ENCODE measurements around the gene CREB3L2. TPM values are rescaled to one million over a fixed set of nuclear protein-coding genes. Genes with fewer than 3 reads are reported as not detected.

CREB3L2 gene
- total and polyA plus RNA-seq, 5 donors = 10.7 to 75.1 (median 37.8) TPM

DNA sequence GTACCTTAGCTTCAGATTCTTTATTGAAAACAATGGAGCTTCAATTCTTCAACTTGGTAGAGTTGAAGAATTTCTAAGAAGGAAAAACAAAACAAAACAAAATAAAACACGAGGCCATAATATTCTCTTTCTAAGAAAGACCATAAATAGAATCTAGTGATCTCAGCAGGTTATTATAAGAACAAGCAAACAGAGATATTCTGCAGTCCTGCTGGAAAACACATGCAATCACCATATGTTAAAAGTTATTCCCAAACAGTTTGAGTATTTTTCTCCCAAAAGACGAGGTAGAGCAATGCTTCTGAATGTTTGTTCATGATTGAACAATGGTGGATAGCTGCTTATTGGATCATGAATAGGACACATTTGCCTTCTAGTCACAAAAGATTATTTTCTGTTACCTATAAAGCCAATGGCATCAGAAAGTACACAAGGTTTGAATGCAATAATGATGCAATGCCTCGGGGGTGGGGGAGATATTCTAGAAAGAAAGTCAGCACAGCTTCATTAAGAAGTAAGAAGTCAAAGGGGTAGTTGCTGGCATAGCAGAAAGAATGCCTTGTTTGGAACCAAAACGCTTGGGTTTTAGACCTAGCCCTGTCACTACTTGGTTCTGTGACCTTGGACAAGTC lies 59.3 kb downstream of the CREB3L2 start:
- Histone ChIP-seq H3K4me3 (ENCODE audit: low read length) (no peak overlapping the region), H3K27me3 (ENCODE audit: control insufficient read depth, insufficient read depth) (no peaks in the 10 kb centered on the region), H3K9me3 (ENCODE audit: control insufficient read depth, low read length) (no peaks in the 10 kb centered on the region), H3K4me1 (ENCODE audit: control insufficient read depth, insufficient read depth, low read length) (peaks cover 12% of the 10 kb centered on the region), H3K27ac (ENCODE audit: low read length) (peak overlapping the region; percentile 63)
- WGBS = 47% methylated on average over 4 of the region's 4 CpGs
- intact Hi-C loops (cut with DNase I) = loop anchor here in 1 of 4 donors (10.0 kb wide), 1 partner anchor 52 kb away; no protein-coding TSS in a partner anchor
- DNase-seq (no peak), ATAC-seq (no peak)

DNA sequence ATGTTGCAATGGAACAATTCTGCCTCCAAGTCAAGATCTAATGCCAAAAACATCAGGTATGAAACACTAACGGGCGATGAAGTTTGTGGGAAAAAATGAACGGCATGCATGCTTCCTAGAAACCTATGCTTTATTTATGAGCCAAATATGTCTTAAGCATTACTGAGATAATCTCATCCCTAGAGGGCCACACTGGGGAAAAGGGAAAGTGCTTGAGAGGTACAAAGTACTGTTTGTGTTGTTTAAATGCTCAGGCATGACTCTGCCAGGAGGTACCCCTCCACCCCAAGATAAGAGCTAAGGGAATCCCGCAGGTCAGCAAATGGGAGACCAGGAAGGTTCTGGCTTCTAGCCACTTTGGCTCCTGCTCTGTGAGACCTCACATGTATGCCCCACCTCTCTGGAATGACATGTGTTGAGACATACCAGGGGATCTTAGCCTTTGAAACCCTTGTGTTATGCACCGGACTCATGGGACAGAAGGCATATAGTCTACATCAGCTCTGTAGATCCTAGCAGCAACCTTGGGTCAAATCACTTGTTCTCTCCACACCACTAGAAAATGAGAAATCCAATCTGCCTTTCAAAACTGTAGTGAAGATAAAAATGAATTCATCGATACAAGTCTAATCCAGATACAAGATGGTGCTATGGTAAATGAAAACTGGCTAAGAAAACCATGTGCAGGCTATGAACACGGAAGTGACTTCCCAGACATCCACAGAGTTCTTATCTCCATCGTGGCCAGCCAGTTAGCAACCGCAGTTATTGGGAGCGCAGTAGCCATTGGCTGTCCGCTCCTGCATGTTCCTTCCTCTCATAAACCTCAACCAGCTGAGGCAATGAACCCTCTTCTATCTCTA lies 61.0 kb downstream of the CREB3L2 start:
- no peak overlapping the region for H3K27ac ChIP-seq (ENCODE audit: low read length)
- WGBS = 64% methylated on average over 11 of the region's 11 CpGs
- peaks cover 24% of the 10 kb centered on the region for H3K4me1 ChIP-seq (ENCODE audit: control insufficient read depth, insufficient read depth, low read length)
- no peak overlapping the region for H3K4me3 ChIP-seq (ENCODE audit: low read length)
- intact Hi-C loops (cut with DNase I) = loop anchor here in 1 of 4 donors (10.0 kb wide), 1 partner anchor 54 kb away; no protein-coding TSS in a partner anchor
- DNase-seq = no peak
- no peaks in the 10 kb centered on the region for H3K9me3 ChIP-seq (ENCODE audit: control insufficient read depth, low read length)
- peak; percentile 14 to 42 for ATAC-seq
- no peaks in the 10 kb centered on the region for H3K27me3 ChIP-seq (ENCODE audit: control insufficient read depth, insufficient read depth)

DNA sequence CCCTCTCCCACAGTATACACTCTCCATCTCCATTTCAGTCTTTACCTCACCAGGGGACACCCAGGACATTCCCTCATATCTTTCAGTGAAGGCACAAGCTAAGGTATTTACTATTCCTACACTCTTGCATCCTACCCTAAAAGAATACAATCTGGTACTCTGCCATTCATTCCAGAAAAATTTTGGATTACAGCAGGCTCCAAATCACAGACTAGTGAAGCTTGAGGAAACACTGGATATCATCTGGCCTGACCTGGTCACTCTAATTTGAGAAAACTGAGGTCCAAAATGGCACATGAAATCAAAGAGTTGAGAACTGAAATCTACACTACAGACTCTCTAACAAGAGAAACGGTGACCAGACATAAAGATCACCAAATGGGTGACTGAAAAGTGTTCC lies 61.7 kb downstream of the CREB3L2 start:
- 39% methylated on average over 1 of the region's 1 CpG for WGBS
- H3K27me3 ChIP-seq (ENCODE audit: control insufficient read depth, insufficient read depth) = no peaks in the 10 kb centered on the region
- intact Hi-C loops (cut with DNase I) = loop anchor here in 1 of 4 donors (10.0 kb wide), 1 partner anchor 55 kb away; no protein-coding TSS in a partner anchor
- H3K9me3 ChIP-seq (ENCODE audit: control insufficient read depth, low read length) = no peaks in the 10 kb centered on the region
- peaks cover 24% of the 10 kb centered on the region for H3K4me1 ChIP-seq (ENCODE audit: control insufficient read depth, insufficient read depth, low read length)
- ATAC-seq (no peak), DNase-seq (no peak)
- H3K4me3 ChIP-seq (ENCODE audit: low read length) = no peak overlapping the region
- no peak overlapping the region for H3K27ac ChIP-seq (ENCODE audit: low read length)

DNA sequence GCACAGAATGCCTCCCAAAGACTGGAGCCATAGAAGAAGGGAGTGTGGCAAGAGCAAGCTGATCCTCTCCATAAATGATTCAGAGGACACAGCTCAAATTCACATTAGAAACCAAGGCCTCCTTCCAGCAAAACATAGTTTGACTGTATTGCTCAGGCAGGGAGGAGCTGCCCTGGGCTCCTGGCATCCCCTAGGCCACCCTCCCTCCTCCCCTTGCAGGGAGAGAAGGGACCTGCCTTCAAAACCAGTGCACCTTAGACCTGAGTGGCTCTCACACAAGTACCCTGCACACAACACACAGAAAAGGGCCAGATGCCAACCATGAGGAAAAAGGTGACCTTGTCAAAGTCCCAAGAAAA lies 64.7 kb downstream of the CREB3L2 start:
- Histone ChIP-seq H3K9me3 (ENCODE audit: control insufficient read depth, low read length) (no peaks in the 10 kb centered on the region), H3K27me3 (ENCODE audit: control insufficient read depth, insufficient read depth) (no peaks in the 10 kb centered on the region), H3K4me3 (ENCODE audit: low read length) (no peak overlapping the region), H3K4me1 (ENCODE audit: control insufficient read depth, insufficient read depth, low read length) (peaks cover 34% of the 10 kb centered on the region), H3K27ac (ENCODE audit: low read length) (no peak overlapping the region)
- DNase-seq (peak in 1 of 3 donors; percentile 47), ATAC-seq (no peak)
- intact Hi-C loops (cut with DNase I) = loop anchor here in 1 of 4 donors (5.0 kb wide), 1 partner anchor 50 kb away; no protein-coding TSS in a partner anchor

DNA sequence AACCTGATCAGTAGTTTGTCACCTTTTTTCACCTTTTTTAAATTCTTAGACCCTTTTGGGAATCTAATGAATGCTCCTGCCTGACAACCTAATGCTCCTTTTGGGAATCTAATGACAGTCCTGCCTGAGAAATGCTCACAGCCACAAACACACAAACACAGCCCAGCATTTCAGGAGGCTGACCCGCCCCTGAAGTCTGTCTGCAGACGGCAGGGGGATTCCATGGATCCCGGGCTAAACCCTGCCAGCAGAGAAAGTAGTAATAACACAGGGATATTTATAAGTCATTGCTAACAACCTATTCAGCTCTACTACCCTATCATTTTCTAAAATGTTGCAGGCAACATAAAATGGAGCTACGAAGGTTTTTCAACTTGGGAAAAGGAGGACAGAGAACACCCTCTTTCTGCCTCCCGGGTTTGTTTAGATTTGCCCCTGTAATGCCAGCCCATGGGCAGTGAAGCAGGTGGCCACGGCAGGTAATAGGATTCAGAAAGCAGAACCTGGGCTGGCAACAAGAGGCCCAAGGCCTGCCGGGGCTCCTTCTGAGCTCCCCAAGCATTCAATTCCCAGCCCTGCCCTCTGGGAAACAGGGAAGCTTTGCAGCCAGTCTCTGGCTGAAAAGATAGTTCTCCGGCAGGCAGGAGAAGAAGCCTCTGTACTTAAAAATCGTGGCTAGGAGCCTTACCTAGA lies 65.2 kb downstream of the CREB3L2 start:
- H3K9me3 ChIP-seq (ENCODE audit: control insufficient read depth, low read length) = no peaks in the 10 kb centered on the region
- peaks cover 34% of the 10 kb centered on the region for H3K4me1 ChIP-seq (ENCODE audit: control insufficient read depth, insufficient read depth, low read length)
- WGBS = 65% methylated on average over 9 of the region's 9 CpGs
- no peak overlapping the region for H3K4me3 ChIP-seq (ENCODE audit: low read length)
- ATAC-seq (no peak), DNase-seq (no peak)
- H3K27me3 ChIP-seq (ENCODE audit: control insufficient read depth, insufficient read depth) = no peaks in the 10 kb centered on the region
- H3K27ac ChIP-seq (ENCODE audit: low read length) = no peak overlapping the region
- intact Hi-C loops (cut with DNase I) = loop anchor here in 1 of 4 donors (5.0 kb wide), 1 partner anchor 51 kb away; no protein-coding TSS in a partner anchor

DNA sequence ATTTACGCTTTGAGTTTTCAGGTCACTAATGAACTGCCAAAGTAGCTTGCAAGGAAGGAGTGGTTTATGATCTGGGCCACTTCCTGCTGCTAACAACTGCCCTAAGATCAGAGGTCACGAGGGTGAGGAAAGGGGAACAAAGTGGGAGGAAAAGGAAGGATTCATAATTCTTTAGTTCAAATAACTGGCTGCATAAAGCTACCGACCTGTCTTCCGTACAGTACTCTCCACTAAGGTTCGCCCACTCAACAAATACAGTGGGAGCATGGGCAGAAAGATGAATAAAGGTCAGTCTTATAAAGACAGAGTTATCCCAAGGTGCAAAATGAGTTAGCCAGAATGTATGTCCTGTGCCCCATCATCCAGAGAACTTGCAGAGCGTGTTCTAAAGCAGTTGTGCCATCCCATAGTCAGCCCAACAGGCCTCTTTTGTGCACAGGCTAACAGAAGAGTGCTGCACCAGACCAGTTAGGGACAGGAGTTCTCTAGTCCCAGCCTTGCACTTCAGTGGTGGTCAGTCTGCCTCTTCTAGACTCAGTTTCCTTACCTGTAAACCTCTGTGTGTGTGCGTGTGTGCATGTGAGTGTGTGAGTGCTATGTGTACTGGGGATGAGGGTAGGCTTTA lies 65.9 kb downstream of the CREB3L2 start:
- ATAC-seq = peak; percentile 23 to 41
- Histone ChIP-seq H3K27me3 (ENCODE audit: control insufficient read depth, insufficient read depth) (no peaks in the 10 kb centered on the region), H3K9me3 (ENCODE audit: control insufficient read depth, low read length) (no peaks in the 10 kb centered on the region), H3K4me3 (ENCODE audit: low read length) (no peak overlapping the region), H3K27ac (ENCODE audit: low read length) (no peak overlapping the region), H3K4me1 (ENCODE audit: control insufficient read depth, insufficient read depth, low read length) (peaks cover 31% of the 10 kb centered on the region)
- intact Hi-C loops (cut with DNase I) = loop anchor here in 1 of 4 donors (5.0 kb wide), 1 partner anchor 51 kb away; no protein-coding TSS in a partner anchor
- 71% methylated on average over 7 of the region's 7 CpGs for WGBS
- no peak for DNase-seq

DNA sequence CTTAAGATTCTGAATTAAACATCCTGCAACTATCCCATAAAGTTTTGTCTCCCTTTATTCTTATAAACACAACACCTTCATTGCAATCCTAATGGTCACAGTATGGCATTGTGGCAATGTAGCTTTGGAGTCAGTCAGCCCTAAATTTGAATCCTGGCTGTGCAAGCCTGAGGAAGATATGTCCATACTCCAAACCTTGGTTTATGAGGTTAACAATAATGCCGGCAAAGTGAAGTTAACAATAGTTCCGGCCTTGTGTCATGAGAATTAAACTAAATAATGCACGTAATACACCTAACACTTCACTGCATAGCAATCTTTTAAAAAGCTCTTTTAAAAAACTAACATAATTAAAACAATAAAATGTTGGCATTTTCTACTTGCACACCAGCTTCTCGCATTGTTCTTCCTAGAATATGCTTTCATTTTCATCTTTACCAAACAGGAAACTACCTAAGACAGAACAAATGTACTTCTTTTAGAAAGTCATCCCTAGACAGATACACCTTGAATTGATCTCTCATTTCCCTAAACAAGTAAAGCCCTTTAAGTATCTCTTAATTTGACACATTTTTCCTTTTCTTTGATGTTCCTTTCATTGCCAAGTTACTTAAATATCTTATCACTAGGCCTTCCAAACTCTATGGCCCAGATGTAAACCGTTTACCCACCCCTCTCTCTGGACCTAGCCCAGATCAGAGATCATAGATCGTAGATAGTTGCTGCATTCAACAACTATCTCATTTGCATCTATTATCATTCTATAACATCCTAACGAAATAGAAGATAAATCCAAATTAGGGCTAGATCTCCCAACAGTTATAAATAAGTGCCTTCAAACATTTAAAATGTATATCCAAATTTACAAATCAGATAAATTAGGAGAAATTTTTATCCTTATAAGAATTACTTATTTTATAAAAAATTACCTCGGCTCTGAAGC lies 66.7 kb downstream of the CREB3L2 start:
- WGBS = 60% methylated on average over 8 of the region's 8 CpGs
- intact Hi-C loops (cut with DNase I) = loop anchor here in 1 of 4 donors (5.0 kb wide), 1 partner anchor 52 kb away; no protein-coding TSS in a partner anchor
- Histone ChIP-seq H3K9me3 (ENCODE audit: control insufficient read depth, low read length) (no peaks in the 10 kb centered on the region), H3K4me3 (ENCODE audit: low read length) (peak overlapping the region; percentile 27), H3K27me3 (ENCODE audit: control insufficient read depth, insufficient read depth) (no peaks in the 10 kb centered on the region), H3K27ac (ENCODE audit: low read length) (no peak overlapping the region), H3K4me1 (ENCODE audit: control insufficient read depth, insufficient read depth, low read length) (peaks cover 32% of the 10 kb centered on the region)
- ATAC-seq (no peak), DNase-seq (no peak)

DNA sequence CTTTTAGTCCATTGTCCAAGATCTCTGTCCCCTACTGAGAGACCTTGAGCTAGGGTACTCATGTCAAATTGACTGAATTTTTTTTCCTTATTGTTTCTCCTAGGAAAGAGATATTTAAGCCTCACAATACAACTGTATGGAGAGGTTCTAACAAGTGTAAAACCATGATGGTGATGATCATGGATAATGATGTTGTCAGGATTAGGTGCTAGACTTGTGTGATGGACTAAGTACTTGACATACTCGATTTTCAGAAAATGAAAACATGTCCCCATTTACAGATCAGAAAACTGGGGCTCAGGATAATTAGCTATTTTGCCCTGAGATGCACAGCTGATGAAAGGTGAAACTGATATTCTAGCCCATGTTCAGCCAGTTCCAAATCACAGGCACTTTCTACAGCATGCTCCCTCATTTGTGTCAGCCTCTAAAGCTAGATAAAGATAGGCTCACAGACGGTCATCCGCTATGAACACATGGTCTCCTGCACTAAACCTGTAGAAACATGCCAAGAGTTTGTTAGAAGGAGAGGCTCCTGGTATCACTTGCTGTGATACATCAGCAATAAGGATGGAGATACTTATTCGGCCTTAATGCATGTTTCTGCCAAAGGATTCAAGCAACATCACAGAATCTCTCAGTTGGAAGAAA lies 67.6 kb downstream of the CREB3L2 start:
- ATAC-seq = no peak
- Histone ChIP-seq H3K4me3 (ENCODE audit: low read length) (no peak overlapping the region), H3K27ac (ENCODE audit: low read length) (no peak overlapping the region), H3K9me3 (ENCODE audit: control insufficient read depth, low read length) (no peaks in the 10 kb centered on the region), H3K27me3 (ENCODE audit: control insufficient read depth, insufficient read depth) (no peaks in the 10 kb centered on the region), H3K4me1 (ENCODE audit: control insufficient read depth, insufficient read depth, low read length) (peaks cover 28% of the 10 kb centered on the region)
- intact Hi-C loops (cut with DNase I) = no loop called here
- DNase-seq = no peak
- WGBS = 65% methylated on average over 4 of the region's 4 CpGs

DNA sequence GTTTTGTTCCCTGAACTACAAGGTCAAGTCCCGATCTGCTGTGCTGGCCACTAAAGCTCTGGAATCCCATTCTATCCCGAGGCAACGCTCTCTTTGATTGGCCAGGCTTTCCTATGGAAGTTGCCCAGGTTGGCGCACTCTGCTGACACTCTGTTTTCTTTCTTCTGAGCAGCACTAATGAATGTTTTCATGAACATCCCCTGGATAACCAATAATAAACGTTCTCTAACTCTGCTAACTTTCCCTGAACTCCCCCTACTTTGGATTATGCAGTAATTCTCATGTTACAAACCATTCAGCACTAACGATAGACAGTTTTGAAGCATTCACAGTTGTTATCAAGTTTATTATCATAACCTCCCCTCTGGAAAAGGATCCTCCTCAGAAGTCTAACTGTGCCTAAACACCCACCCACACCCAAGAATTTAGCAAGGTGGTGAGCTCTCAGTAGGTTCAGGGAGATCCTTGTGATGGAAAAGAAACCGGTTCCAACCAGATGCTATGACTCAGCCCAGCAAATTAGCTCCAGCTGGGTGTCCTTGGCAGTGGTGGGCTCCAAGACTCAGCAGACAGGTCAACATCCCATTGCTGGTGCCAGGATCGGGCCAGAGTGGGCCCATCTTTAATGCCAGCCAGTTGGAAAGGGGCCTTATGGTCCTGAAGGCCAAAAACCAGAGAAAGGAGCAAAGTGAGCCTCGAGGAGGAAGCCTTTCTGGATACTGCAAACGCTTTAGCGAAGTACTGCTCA lies 68.4 kb downstream of the CREB3L2 start:
- DNase-seq (peak; percentile 48 to 73 (median 64)), ATAC-seq (peak; percentile 56 to 67)
- 53% methylated on average over 11 of the region's 11 CpGs for WGBS

More for the DNA sequence above, 68.4 kb downstream of the CREB3L2 start:
- Histone ChIP-seq H3K4me3 (ENCODE audit: low read length) (no peak overlapping the region), H3K27me3 (ENCODE audit: control insufficient read depth, insufficient read depth) (no peaks in the 10 kb centered on the region), H3K9me3 (ENCODE audit: control insufficient read depth, low read length) (no peaks in the 10 kb centered on the region), H3K27ac (ENCODE audit: low read length) (peak overlapping the region; percentile 48), H3K4me1 (ENCODE audit: control insufficient read depth, insufficient read depth, low read length) (peaks cover 28% of the 10 kb centered on the region)
- intact Hi-C loops (cut with DNase I) = no loop called here
